Astrocyte (in vitro differentiated cells and primary cell): ENCODE measurements around the gene FAM219B. TPM values are rescaled to one million over a fixed set of nuclear protein-coding genes. Genes with fewer than 3 reads are reported as not detected.

Experiments
- DNase-seq: peaks from one replicate; pipeline ENCODE4 v3.0.0-alpha.2; 2010; ENCODE audit warnings: low read depth
- FAIRE-seq: peaks from 2 replicates; lab custom pipeline; 2011; peaks lifted over from hg19 to GRCh38; lab: Jason Lieb, UNC
- H2AFZ ChIP-seq: 2 replicates; pipeline ENCODE4 v1.6.0; 2012; ENCODE audit warnings: low read depth, low read length, inconsistent platforms
- H3K27ac ChIP-seq: 2 replicates; pipeline ENCODE4 v1.5.1; 2011; ENCODE audit warnings: low read depth, low read length, inconsistent platforms
- H3K27me3 ChIP-seq: 2 replicates; pipeline ENCODE4 v1.6.0; 2011; ENCODE audit warnings: low read length, inconsistent platforms; ENCODE audit not compliant: insufficient read depth
- H3K36me3 ChIP-seq: 2 replicates; pipeline ENCODE4 v1.5.1; 2011; ENCODE audit warnings: low read length, inconsistent platforms; ENCODE audit not compliant: insufficient read depth
- H3K4me1 ChIP-seq: 2 replicates; pipeline ENCODE4 v1.5.1; 2011; ENCODE audit warnings: low read length, inconsistent platforms; ENCODE audit not compliant: insufficient read depth
- H3K4me2 ChIP-seq: 2 replicates; pipeline ENCODE4 v1.6.0; 2012; ENCODE audit warnings: low read length, inconsistent platforms
- H3K4me3 ChIP-seq: 2 replicates; pipeline ENCODE4 v1.5.1; 2011; ENCODE audit warnings: low read depth, mild to moderate bottlenecking, low read length, inconsistent platforms; ENCODE audit not compliant: insufficient read depth
- H3K79me2 ChIP-seq: 2 replicates; pipeline ENCODE4 v1.6.0; 2012; ENCODE audit warnings: mild to moderate bottlenecking, low read length, inconsistent platforms; ENCODE audit not compliant: insufficient read depth
- H3K9ac ChIP-seq: 2 replicates; pipeline ENCODE4 v1.6.0; 2012; ENCODE audit warnings: mild to moderate bottlenecking, low read length, inconsistent platforms
- H3K9me3 ChIP-seq: 2 replicates; pipeline ENCODE4 v1.5.1; 2012; ENCODE audit warnings: low read depth, mild to moderate bottlenecking, low read length, inconsistent platforms; ENCODE audit not compliant: insufficient read depth
- H4K20me1 ChIP-seq: 2 replicates; pipeline ENCODE4 v1.6.0; 2012; ENCODE audit warnings: low read length, inconsistent platforms; ENCODE audit not compliant: insufficient read depth
- H3K27ac Mint-ChIP-seq: one replicate; pipeline ENCODE4 v1.8.0; 2021; ENCODE audit warnings: mild to moderate bottlenecking, mixed read lengths; ENCODE audit not compliant: unreplicated experiment
- H3K27me3 Mint-ChIP-seq: one replicate; pipeline ENCODE4 v1.8.0; 2021; ENCODE audit warnings: low read depth, mixed read lengths; ENCODE audit not compliant: unreplicated experiment
- H3K36me3 Mint-ChIP-seq: one replicate; pipeline ENCODE4 v1.8.0; 2021; ENCODE audit warnings: low read depth, mixed read lengths; ENCODE audit not compliant: unreplicated experiment
- H3K4me1 Mint-ChIP-seq: one replicate; pipeline ENCODE4 v1.8.0; 2021; ENCODE audit warnings: low read depth, mixed read lengths; ENCODE audit not compliant: unreplicated experiment
- H3K4me3 Mint-ChIP-seq: one replicate; pipeline ENCODE4 v1.8.0; 2021; ENCODE audit warnings: mild to moderate bottlenecking, moderate library complexity, mixed read lengths; ENCODE audit not compliant: unreplicated experiment
- H3K9me3 Mint-ChIP-seq: one replicate; pipeline ENCODE4 v1.8.0; 2021; ENCODE audit warnings: mild to moderate bottlenecking, mixed read lengths; ENCODE audit not compliant: unreplicated experiment
- EZH2 ChIP-seq: IDR thresholded peaks from 2 replicates; pipeline ENCODE4 v1.6.1; 2012; ENCODE audit warnings: mild to moderate bottlenecking, low read length, inconsistent platforms; ENCODE audit not compliant: insufficient read depth
- total RNA-seq: library from RNA; stranded (reverse); gene quantifications from 2 replicates; pipeline ENCODE4 v1.2.1, GENCODE V29; 2021
- TF ChIP-seq, protein P1 (sequence below): IDR thresholded peaks from 2 replicates; pipeline ENCODE4 v1.5.1; 2011; ENCODE audit warnings: low read depth, mild to moderate bottlenecking, inconsistent platforms, low read length, moderate library complexity; ENCODE audit not compliant: insufficient read depth

Gene FAM219B
- total RNA-seq, 1 donor from 2014 or later = 97.1 TPM

DNA sequence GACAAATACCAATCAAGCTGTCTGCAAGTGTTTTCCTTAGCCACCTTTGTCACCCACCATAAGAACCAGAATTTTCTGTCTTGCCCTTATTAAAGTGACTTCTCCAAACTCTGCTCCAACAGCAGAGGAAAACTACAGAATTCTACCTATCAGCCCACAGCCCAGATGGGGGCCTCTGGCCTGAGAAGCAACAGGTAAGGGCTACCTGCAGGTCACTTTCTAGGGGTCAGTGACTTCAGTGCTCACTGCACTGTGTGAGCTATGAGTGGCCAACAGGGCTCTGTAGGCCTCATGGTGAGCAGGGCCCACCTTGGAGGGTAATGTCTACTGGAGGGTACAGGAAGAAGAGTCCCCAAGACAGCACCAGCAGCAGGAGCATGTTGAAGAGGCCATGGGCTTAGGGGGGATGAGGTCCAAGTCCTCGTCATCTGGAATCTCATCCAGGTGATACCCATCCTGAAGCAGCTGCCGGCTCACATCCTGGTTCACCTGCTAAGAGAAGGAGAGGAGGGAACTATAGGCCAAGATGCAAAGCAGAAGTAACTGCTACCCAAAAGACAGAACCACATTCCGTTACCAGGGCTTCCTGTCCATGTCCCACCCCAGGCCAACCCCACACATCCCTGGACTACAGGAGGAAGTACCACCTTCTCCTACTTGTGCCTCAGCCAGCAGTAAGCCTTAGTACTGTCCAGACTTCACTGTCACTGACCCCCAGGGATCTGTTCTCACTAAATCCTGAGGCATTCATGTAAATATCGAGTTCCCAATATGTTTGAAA, 4.2 kb downstream of the FAM219B start:
- Mint-ChIP-seq H3K4me1 (peaks cover 22% of the 10 kb centered on the region), H3K9me3 (no peaks in the 10 kb centered on the region), H3K27ac (no peak overlapping the region), H3K27me3 (no peaks in the 10 kb centered on the region), H3K4me3 (peak overlapping the region; percentile 28), H3K36me3 (peaks cover 26% of the 10 kb centered on the region)
- H3K9me3 ChIP-seq = no peaks in the 10 kb centered on the region
- H2AFZ ChIP-seq = no peak overlapping the region
- no peak overlapping the region for H3K9ac ChIP-seq
- no peak for DNase-seq
- peaks cover 24% of the 10 kb centered on the region for H3K79me2 ChIP-seq
- H3K4me3 ChIP-seq = no peak overlapping the region
- H3K4me2 ChIP-seq = no peak overlapping the region
- no peak overlapping the region for H3K27ac ChIP-seq
- H4K20me1 ChIP-seq = peaks cover 46% of the 10 kb centered on the region
- TF ChIP-seq, protein P1, sequence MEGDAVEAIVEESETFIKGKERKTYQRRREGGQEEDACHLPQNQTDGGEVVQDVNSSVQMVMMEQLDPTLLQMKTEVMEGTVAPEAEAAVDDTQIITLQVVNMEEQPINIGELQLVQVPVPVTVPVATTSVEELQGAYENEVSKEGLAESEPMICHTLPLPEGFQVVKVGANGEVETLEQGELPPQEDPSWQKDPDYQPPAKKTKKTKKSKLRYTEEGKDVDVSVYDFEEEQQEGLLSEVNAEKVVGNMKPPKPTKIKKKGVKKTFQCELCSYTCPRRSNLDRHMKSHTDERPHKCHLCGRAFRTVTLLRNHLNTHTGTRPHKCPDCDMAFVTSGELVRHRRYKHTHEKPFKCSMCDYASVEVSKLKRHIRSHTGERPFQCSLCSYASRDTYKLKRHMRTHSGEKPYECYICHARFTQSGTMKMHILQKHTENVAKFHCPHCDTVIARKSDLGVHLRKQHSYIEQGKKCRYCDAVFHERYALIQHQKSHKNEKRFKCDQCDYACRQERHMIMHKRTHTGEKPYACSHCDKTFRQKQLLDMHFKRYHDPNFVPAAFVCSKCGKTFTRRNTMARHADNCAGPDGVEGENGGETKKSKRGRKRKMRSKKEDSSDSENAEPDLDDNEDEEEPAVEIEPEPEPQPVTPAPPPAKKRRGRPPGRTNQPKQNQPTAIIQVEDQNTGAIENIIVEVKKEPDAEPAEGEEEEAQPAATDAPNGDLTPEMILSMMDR = no peak
- TF ChIP-seq EZH2 = no peak
- H3K36me3 ChIP-seq = peaks cover 38% of the 10 kb centered on the region
- H3K4me1 ChIP-seq = peaks cover 19% of the 10 kb centered on the region
- FAIRE-seq = no peak
- no peaks in the 10 kb centered on the region for H3K27me3 ChIP-seq

DNA sequence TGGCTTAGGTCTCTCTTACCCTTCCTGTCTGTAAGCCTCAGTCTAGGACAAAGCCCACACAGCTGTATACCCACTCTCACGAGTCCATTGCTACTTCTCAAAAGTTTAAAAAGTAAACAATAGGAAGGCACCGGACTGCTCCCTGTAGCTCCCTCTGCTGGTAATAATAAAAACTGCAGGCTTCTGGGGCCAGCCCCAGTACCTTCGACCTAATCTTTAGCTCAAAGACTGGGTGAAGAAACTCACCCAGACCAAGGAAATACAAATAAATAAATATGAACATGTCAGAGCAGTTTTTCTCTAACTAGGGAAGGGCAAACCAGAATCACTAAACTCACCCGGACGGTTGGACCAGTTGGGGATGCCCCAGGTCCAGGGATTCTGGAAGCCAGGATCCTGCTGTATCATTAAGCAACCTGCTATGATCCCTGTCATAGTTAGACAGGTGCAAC, 5.0 kb downstream of the FAM219B start:
- H3K9ac ChIP-seq = peak overlapping the region; percentile 45
- H3K36me3 ChIP-seq = peaks cover 38% of the 10 kb centered on the region
- Mint-ChIP-seq H3K4me1 (peaks cover 21% of the 10 kb centered on the region), H3K27me3 (no peaks in the 10 kb centered on the region), H3K27ac (no peak overlapping the region), H3K9me3 (no peaks in the 10 kb centered on the region), H3K36me3 (peaks cover 23% of the 10 kb centered on the region), H3K4me3 (no peak overlapping the region)
- DNase-seq (no peak), FAIRE-seq (no peak)
- no peak overlapping the region for H3K27ac ChIP-seq
- H4K20me1 ChIP-seq = peaks cover 46% of the 10 kb centered on the region
- H2AFZ ChIP-seq = peak overlapping the region; percentile 32
- H3K4me1 ChIP-seq = peaks cover 13% of the 10 kb centered on the region
- TF ChIP-seq EZH2 = no peak
- TF ChIP-seq, protein P1 = peak; percentile 94
- H3K4me2 ChIP-seq = no peak overlapping the region
- H3K9me3 ChIP-seq = no peaks in the 10 kb centered on the region
- H3K79me2 ChIP-seq = peaks cover 24% of the 10 kb centered on the region
- H3K27me3 ChIP-seq = no peaks in the 10 kb centered on the region
- no peak overlapping the region for H3K4me3 ChIP-seq

DNA sequence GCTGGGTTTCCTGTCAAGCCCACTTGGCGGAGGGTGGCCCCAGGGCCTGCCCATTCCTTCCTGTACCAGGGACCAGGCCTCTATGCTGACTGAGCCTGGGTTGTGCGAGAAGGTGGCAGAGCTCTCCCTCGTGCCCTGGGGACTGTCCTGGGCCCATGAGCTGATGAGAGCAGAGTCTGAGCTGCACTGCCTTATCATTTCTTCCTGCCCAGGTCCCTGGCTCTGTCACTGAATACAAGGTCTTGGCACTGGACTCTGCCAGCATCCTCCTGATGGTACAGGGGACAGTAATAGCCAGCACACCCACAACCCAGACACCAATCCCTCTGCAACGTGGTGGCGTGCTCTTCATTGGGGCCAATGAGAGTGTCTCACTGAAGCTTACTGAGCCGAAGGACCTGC, 9.3 kb downstream of the FAM219B start:
- Histone ChIP-seq H3K79me2 (no peaks in the 10 kb centered on the region), H3K27ac (no peak overlapping the region), H3K27me3 (no peaks in the 10 kb centered on the region), H4K20me1 (peaks cover 19% of the 10 kb centered on the region), H2AFZ (no peak overlapping the region), H3K36me3 (peaks cover 22% of the 10 kb centered on the region), H3K4me3 (no peak overlapping the region), H3K4me1 (no peaks in the 10 kb centered on the region), H3K9ac (no peak overlapping the region), H3K4me2 (no peak overlapping the region), H3K9me3 (no peaks in the 10 kb centered on the region)
- Mint-ChIP-seq H3K27me3 (no peaks in the 10 kb centered on the region), H3K9me3 (no peaks in the 10 kb centered on the region), H3K4me1 (no peaks in the 10 kb centered on the region), H3K36me3 (peaks cover 23% of the 10 kb centered on the region), H3K4me3 (no peak overlapping the region), H3K27ac (no peak overlapping the region)
- no peak for TF ChIP-seq EZH2
- TF ChIP-seq, protein P1 = no peak
- FAIRE-seq (no peak), DNase-seq (no peak)
